PC-3 (cell line): ENCODE measurements around the gene GPRC5B.

Experiments used
- EZH2 ChIP-seq: fragments of 300-600 bp; sonication (generic); IDR thresholded peaks from one replicate; pipeline ENCODE4 v1.6.1; 2017; ENCODE audit warnings: antibody characterized with exemption, mild to moderate bottlenecking, low read length; ENCODE audit not compliant: unreplicated experiment
- TF ChIP-seq, protein P1 (sequence below): fragments of 300-600 bp; sonication (generic); conservative IDR thresholded peaks from 2 replicates; pipeline ENCODE4 v1.5.1; 2017; ENCODE audit warnings: antibody characterized with exemption, low read depth, mild to moderate bottlenecking, low read length

- TF ChIP-seq, protein P1, sequence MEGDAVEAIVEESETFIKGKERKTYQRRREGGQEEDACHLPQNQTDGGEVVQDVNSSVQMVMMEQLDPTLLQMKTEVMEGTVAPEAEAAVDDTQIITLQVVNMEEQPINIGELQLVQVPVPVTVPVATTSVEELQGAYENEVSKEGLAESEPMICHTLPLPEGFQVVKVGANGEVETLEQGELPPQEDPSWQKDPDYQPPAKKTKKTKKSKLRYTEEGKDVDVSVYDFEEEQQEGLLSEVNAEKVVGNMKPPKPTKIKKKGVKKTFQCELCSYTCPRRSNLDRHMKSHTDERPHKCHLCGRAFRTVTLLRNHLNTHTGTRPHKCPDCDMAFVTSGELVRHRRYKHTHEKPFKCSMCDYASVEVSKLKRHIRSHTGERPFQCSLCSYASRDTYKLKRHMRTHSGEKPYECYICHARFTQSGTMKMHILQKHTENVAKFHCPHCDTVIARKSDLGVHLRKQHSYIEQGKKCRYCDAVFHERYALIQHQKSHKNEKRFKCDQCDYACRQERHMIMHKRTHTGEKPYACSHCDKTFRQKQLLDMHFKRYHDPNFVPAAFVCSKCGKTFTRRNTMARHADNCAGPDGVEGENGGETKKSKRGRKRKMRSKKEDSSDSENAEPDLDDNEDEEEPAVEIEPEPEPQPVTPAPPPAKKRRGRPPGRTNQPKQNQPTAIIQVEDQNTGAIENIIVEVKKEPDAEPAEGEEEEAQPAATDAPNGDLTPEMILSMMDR, result no peak
- TF ChIP-seq EZH2, result no peak
These were observed 12.3 kb upstream of the GPRC5B start for GRCh38 chr16:19896951-19897350.
